HG02938 (cell line): ENCODE results near the gene ROBO2.

Experiments
- ATAC-seq: cut with Tn5 transposase; IDR thresholded peaks from one replicate; pipeline ENCODE4 v1.9.1; 2021; ENCODE audit warnings: mild to moderate bottlenecking, moderate library complexity; ENCODE audit not compliant: unreplicated experiment

ROBO2 gene

GRCh38 chr3:77186319-77186718 is 146.4 kb downstream of the ROBO2 start:
- ATAC-seq, result no peak

- ATAC-seq, result no peak
Measured at GRCh38 chr3:77186728-77187127, 146.8 kb downstream of the ROBO2 start.

GRCh38 chr3:77188210-77188609 is 148.3 kb downstream of the ROBO2 start:
- ATAC-seq, result no peak

GRCh38 chr3:77189258-77189657 is 149.4 kb downstream of the ROBO2 start:
- ATAC-seq, result no peak

GRCh38 chr3:77189684-77190083 is 149.8 kb downstream of the ROBO2 start:
- no peak for ATAC-seq

- ATAC-seq, result no peak
Measured at GRCh38 chr3:77190374-77190773, 150.5 kb downstream of the ROBO2 start.

- ATAC-seq, result no peak
Measured at GRCh38 chr3:77191014-77191413, 151.1 kb downstream of the ROBO2 start.

- ATAC-seq, result no peak
Measured at GRCh38 chr3:77191640-77192039, 151.7 kb downstream of the ROBO2 start.

- no peak for ATAC-seq
Measured at GRCh38 chr3:77195766-77196545, 156.1 kb downstream of the ROBO2 start.

- ATAC-seq, result no peak
Measured at GRCh38 chr3:77197408-77197807, 157.5 kb downstream of the ROBO2 start.

GRCh38 chr3:77203851-77204250 is 164.0 kb downstream of the ROBO2 start:
- no peak for ATAC-seq

- no peak for ATAC-seq
Measured at GRCh38 chr3:77204788-77205187, 164.9 kb downstream of the ROBO2 start.

- ATAC-seq, result no peak
Measured at GRCh38 chr3:77207753-77208152, 167.9 kb downstream of the ROBO2 start.

GRCh38 chr3:77222701-77223100 is 182.8 kb downstream of the ROBO2 start:
- no peak for ATAC-seq

- ATAC-seq, result no peak
Measured at GRCh38 chr3:77227567-77227966, 187.7 kb downstream of the ROBO2 start.

- ATAC-seq, result no peak
Measured at GRCh38 chr3:77232557-77232956, 192.7 kb downstream of the ROBO2 start.

GRCh38 chr3:77234004-77234403 is 194.1 kb downstream of the ROBO2 start:
- no peak for ATAC-seq

- ATAC-seq, result no peak
Measured at GRCh38 chr3:77236118-77236517, 196.2 kb downstream of the ROBO2 start.

- ATAC-seq, result no peak
Measured at GRCh38 chr3:77240072-77240650, 200.3 kb downstream of the ROBO2 start.

GRCh38 chr3:77242371-77242770 is 202.5 kb downstream of the ROBO2 start:
- ATAC-seq, result no peak

- ATAC-seq, result no peak
Measured at GRCh38 chr3:77244981-77245380, 205.1 kb downstream of the ROBO2 start.

GRCh38 chr3:77247061-77247460 is 207.2 kb downstream of the ROBO2 start:
- ATAC-seq, result no peak

GRCh38 chr3:77247817-77248216 is 207.9 kb downstream of the ROBO2 start:
- no peak for ATAC-seq
